CD4-positive, alpha-beta memory T cell (primary cell): Measurements from ENCODE around the gene CRBN. TPM values are rescaled to one million over a fixed set of nuclear protein-coding genes. Genes with fewer than 3 reads are reported as not detected.

Experiments
- CTCF ChIA-PET: fragments of 350-600 bp; sonication (Branson Sonifier 250); formaldehyde crosslinking; loops from one replicate; lab custom pipeline; 2021; ENCODE audit warnings: inconsistent platforms; ENCODE audit not compliant: partially characterized antibody; lab: Charles Lee
- POLR2A ChIA-PET: fragments of 350-600 bp; sonication (Branson Sonifier 250); formaldehyde crosslinking; loops from one replicate; lab custom pipeline; 2021; ENCODE audit not compliant: partially characterized antibody; lab: Charles Lee
- DNase-seq, 5 donors: peaks; one replicate each; pipeline versions ENCODE4 v3.0.0 to v3.0.0-alpha.2; 2020 to 2022; ENCODE audit warnings: mixed read lengths in 1 of 5
- H3K27ac ChIP-seq: one replicate; pipeline ENCODE4 v1.7.0; 2013; ENCODE audit warnings: low read depth, low read length
- H3K27me3 ChIP-seq: 2 replicates; pipeline ENCODE4 v1.7.0; 2013; ENCODE audit warnings: mild to moderate bottlenecking, low read length, moderate library complexity; ENCODE audit not compliant: insufficient read depth
- H3K36me3 ChIP-seq: 2 replicates; pipeline ENCODE4 v1.7.0; 2013; ENCODE audit warnings: mild to moderate bottlenecking, low read length, moderate library complexity; ENCODE audit not compliant: insufficient read depth
- H3K4me1 ChIP-seq: 2 replicates; pipeline ENCODE4 v1.7.0; 2013; ENCODE audit warnings: mild to moderate bottlenecking, low read length, moderate library complexity; ENCODE audit not compliant: insufficient read depth
- H3K4me3 ChIP-seq, 2 donors: one replicate each; pipeline ENCODE4 v1.7.0; 2013; ENCODE audit warnings: low read length in 2 of 2, mild to moderate bottlenecking in 1 of 2
- H3K9me3 ChIP-seq, 2 donors: one replicate each; pipeline ENCODE4 v1.7.0; 2013; ENCODE audit warnings: low read length in 2 of 2, control low read depth in 1 of 2; ENCODE audit not compliant: control insufficient read depth in 1 of 2
- H3K27ac Mint-ChIP-seq, 7 donors: one replicate each; pipeline ENCODE4 v1.8.0; 2020 to 2021; ENCODE audit warnings: mixed read lengths in 7 of 7, mild to moderate bottlenecking in 6 of 7, inconsistent platforms in 3 of 7, moderate library complexity in 3 of 7
- H3K27me3 Mint-ChIP-seq, 2 donors: one replicate each; pipeline ENCODE4 v1.8.0; 2020 to 2021; ENCODE audit warnings: mixed read lengths in 2 of 2
- H3K36me3 Mint-ChIP-seq, 2 donors: one replicate each; pipeline ENCODE4 v1.8.0; 2020 to 2021; ENCODE audit warnings: mixed read lengths in 2 of 2, inconsistent platforms in 1 of 2, mild to moderate bottlenecking in 1 of 2
- H3K4me1 Mint-ChIP-seq, 4 donors: one replicate each; pipeline ENCODE4 v1.8.0; 2020 to 2021; ENCODE audit warnings: mixed read lengths in 4 of 4, mild to moderate bottlenecking in 1 of 4
- H3K4me3 Mint-ChIP-seq, 8 donors: one replicate each; pipeline ENCODE4 v1.8.0; 2020 to 2021; ENCODE audit warnings: mixed read lengths in 8 of 8, mild to moderate bottlenecking in 7 of 8, moderate library complexity in 6 of 8, inconsistent platforms in 3 of 8
- H3K9me3 Mint-ChIP-seq, 8 donors: one replicate each; pipeline ENCODE4 v1.8.0; 2020 to 2021; ENCODE audit warnings: mixed read lengths in 8 of 8, mild to moderate bottlenecking in 5 of 8, inconsistent platforms in 3 of 8, moderate library complexity in 1 of 8
- intact Hi-C: fragments of 100-400 bp; cut with micrococcal nuclease; formaldehyde crosslinking; loops from one replicate; pipeline ENCODE4 v1.15.1; 2023
- polyA plus RNA-seq, 2 donors: library from polyadenylated mRNA; unstranded; fragments of 300-500 nt; fragmentation: Illumina TruSeq; gene quantifications; one replicate each; pipeline ENCODE4 v1.2.3, GENCODE V29; 2021
- total RNA-seq, 2 experiments: library from RNA; stranded (reverse); gene quantifications; one replicate each; pipeline ENCODE4 v1.2.3, GENCODE V29; 2021

CRBN gene
- total and polyA plus RNA-seq, 4 experiments from 2014 or later = 150 to 235 (median 178) TPM

- H3K27ac Mint-ChIP-seq = peak overlapping the region; percentile 56 to 87 (median 76)
- H3K27ac ChIP-seq = no peak overlapping the region
- H3K27me3 ChIP-seq = no peaks in the 10 kb centered on the region
- H3K9me3 ChIP-seq = no peaks in the 10 kb centered on the region
- ChIA-PET CTCF (interaction anchor here (1.3 to 2.8 kb wide), 2 partner anchors 37 to 44 kb away, joined by 4 to 14 read pairs; partner anchors contain the start of gene CRBN), POLR2A (no interaction called here)
- H3K36me3 Mint-ChIP-seq = peaks cover 33 to 68% of the 10 kb centered on the region in 2 donors
- H3K36me3 ChIP-seq = peaks cover 24% of the 10 kb centered on the region
- no peak overlapping the region for H3K4me3 ChIP-seq
- H3K4me3 Mint-ChIP-seq = peak overlapping the region in 4 of 8 donors; percentile 7 to 35 (median 18)
- no peak for DNase-seq
- H3K27me3 Mint-ChIP-seq = no peaks in the 10 kb centered on the region
- H3K4me1 Mint-ChIP-seq = peaks cover 39 to 64% (median 51%) of the 10 kb centered on the region in 4 donors
- peaks cover 41% of the 10 kb centered on the region for H3K4me1 ChIP-seq
- intact Hi-C loops = loop anchor here (2.0 kb wide), 1 partner anchor 18 kb away; no protein-coding TSS in a partner anchor
- H3K9me3 Mint-ChIP-seq = no peaks in the 10 kb centered on the region
These were observed 44.6 kb downstream of the CRBN start for GRCh38 chr3:3134750-3135448.

DNA sequence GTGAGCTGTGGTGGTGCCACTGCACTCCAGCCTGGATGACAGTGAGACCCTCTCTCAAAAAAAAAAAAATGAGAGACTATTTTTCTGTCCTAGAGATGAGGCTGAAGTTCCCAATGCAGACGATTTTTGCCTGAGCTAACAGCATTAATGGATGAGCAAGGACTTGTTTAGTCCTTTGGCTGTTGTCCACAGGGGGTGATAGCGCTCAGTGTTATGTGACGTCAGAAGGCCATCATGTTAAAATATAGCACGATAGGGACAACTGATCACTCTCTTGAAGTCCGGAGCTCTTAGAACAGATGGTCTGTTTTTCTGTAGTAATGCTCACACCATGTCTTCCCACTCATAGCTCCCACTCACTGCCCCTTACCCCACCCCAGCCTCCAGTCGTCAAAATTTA is 46.0 kb downstream of the CRBN start:
- H3K36me3 ChIP-seq = peaks cover 21% of the 10 kb centered on the region
- H3K4me1 ChIP-seq = peaks cover 55% of the 10 kb centered on the region
- peaks cover 21 to 64% of the 10 kb centered on the region in 2 donors for H3K36me3 Mint-ChIP-seq
- H3K27ac Mint-ChIP-seq = peak overlapping the region in 5 of 7 donors; percentile 1 to 83 (median 56)
- peaks cover 41 to 71% (median 58%) of the 10 kb centered on the region in 4 donors for H3K4me1 Mint-ChIP-seq
- no peak overlapping the region for H3K27ac ChIP-seq
- ChIA-PET POLR2A (interaction anchor here (1.0 to 1.4 kb wide), 3 partner anchors 8 to 39 kb away, joined by 3 to 5 read pairs (median 3); no protein-coding TSS in a partner anchor), CTCF (interaction anchor here (1.3 to 2.8 kb wide), 3 partner anchors 39 to 46 kb away, joined by 4 to 14 read pairs (median 4); partner anchors contain the start of gene CRBN)
- no peaks in the 10 kb centered on the region for H3K9me3 Mint-ChIP-seq
- H3K9me3 ChIP-seq = no peaks in the 10 kb centered on the region
- intact Hi-C loops = no loop called here
- DNase-seq = no peak
- H3K27me3 Mint-ChIP-seq = no peaks in the 10 kb centered on the region
- peak overlapping the region in 1 of 8 donors; percentile 23 for H3K4me3 Mint-ChIP-seq
- H3K4me3 ChIP-seq = no peak overlapping the region
- H3K27me3 ChIP-seq = no peaks in the 10 kb centered on the region

DNA sequence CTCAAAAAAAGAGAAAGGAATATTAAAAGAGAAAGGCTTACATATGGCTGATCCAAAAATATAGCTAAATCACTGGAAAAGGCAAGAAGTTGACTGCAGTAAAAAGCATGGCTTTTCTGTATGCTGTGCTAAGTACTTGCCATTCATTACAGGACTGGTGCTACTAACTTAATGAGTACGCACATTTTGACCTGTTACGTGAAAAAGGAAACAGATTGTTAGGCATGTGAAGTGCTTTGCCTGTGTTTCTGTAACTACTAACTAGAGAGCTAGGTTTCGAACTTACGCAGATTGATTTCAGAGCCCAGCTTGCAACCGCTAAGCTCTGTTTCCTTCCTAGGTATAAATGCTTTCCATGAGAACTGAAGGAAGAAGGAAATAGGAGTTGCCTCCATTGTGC is 49.9 kb downstream of the CRBN start:
- no peaks in the 10 kb centered on the region for H3K27me3 Mint-ChIP-seq
- peaks cover 15% of the 10 kb centered on the region for H3K36me3 ChIP-seq
- peak overlapping the region in 2 of 8 donors; percentile 55 to 76 for H3K4me3 Mint-ChIP-seq
- POLR2A ChIA-PET = no interaction called here
- DNase-seq = no peak
- H3K27ac Mint-ChIP-seq = peak overlapping the region in 5 of 7 donors; percentile 17 to 99 (median 98)
- H3K4me1 ChIP-seq = peaks cover 57% of the 10 kb centered on the region
- H3K9me3 Mint-ChIP-seq = peaks cover 0 to 2% (median 0%) of the 10 kb centered on the region in 8 donors
- H3K4me1 Mint-ChIP-seq = peaks cover 33 to 71% (median 57%) of the 10 kb centered on the region in 4 donors
- H3K27me3 ChIP-seq = no peaks in the 10 kb centered on the region
- H3K27ac ChIP-seq = peak overlapping the region; percentile 93
- H3K9me3 ChIP-seq = no peaks in the 10 kb centered on the region
- CTCF ChIA-PET = interaction anchor here (1.0 to 1.5 kb wide), 3 partner anchors 12 to 49 kb away, joined by 3 to 5 read pairs (median 5); no protein-coding TSS in a partner anchor
- H3K4me3 ChIP-seq = no peak overlapping the region
- intact Hi-C loops = loop anchor here (5.0 kb wide), 1 partner anchor 1363 kb away; the partner anchor contains the start of gene ITPR1
- peaks cover 8 to 53% of the 10 kb centered on the region in 2 donors for H3K36me3 Mint-ChIP-seq

GRCh38 chr3:3127432-3128010 is 52.0 kb downstream of the CRBN start:
- ChIA-PET POLR2A (interaction anchor here (0.9 to 2.4 kb wide), 4 partner anchors 9 to 65 kb away, joined by 3 to 9 read pairs (median 5); no protein-coding TSS in a partner anchor), CTCF (interaction anchor here (1.2 kb wide), 1 partner anchor 44 kb away, joined by 3 read pairs; no protein-coding TSS in a partner anchor)
- H3K36me3 Mint-ChIP-seq = peaks cover 4 to 40% of the 10 kb centered on the region in 2 donors

GRCh38 chr3:3126477-3127431 is 52.7 kb downstream of the CRBN start, which contains the start of gene TRNT1:
TRNT1 (plus strand) TSS chr3:3126940; CDS start chr3:3129041, 2,101 bp downstream.
- H3K36me3 Mint-ChIP-seq = peaks cover 4 to 40% of the 10 kb centered on the region in 2 donors
- Histone ChIP-seq H3K4me3 (peak within 1 kb of the TSS; percentile 80 to 89), H3K36me3 (peaks cover 15% of the 10 kb centered on the region), H3K27ac (peak within 1 kb of the TSS; percentile 93), H3K27me3 (no peaks in the 10 kb centered on the region), H3K4me1 (peaks cover 37% of the 10 kb centered on the region), H3K9me3 (no peaks in the 10 kb centered on the region)
- H3K9me3 Mint-ChIP-seq = peaks cover 0 to 2% (median 0%) of the 10 kb centered on the region in 8 donors
- H3K27me3 Mint-ChIP-seq = no peaks in the 10 kb centered on the region
- ChIA-PET CTCF (interaction anchor here (0.8 to 1.2 kb wide), 2 partner anchors 21 to 45 kb away, joined by 3 read pairs; no protein-coding TSS in a partner anchor), POLR2A (interaction anchor here (0.8 to 2.4 kb wide), 7 partner anchors 9 to 65 kb away, joined by 3 to 9 read pairs (median 3); partner anchors contain the start of gene CRBN)
- peaks cover 21 to 50% (median 40%) of the 10 kb centered on the region in 4 donors for H3K4me1 Mint-ChIP-seq
- H3K4me3 Mint-ChIP-seq = peak within 1 kb of the TSS; percentile 95 to 98 (median 96)
- DNase-seq = peak; percentile 94 to 96 (median 95)
- intact Hi-C loops = loop anchor here (1.0 to 5.0 kb wide), 3 partner anchors 53 to 1366 kb away; partner anchors contain the start of genes CRBN, ITPR1 and SETMAR
- H3K27ac Mint-ChIP-seq = peak within 1 kb of the TSS; percentile 98 to 100 (median 99)

More at GRCh38 chr3:3127432-3128010, 52.0 kb downstream of the CRBN start:
- Mint-ChIP-seq H3K9me3 (peaks cover 0 to 2% (median 0%) of the 10 kb centered on the region in 8 donors), H3K27me3 (no peaks in the 10 kb centered on the region), H3K4me3 (peak overlapping the region; percentile 95 to 98 (median 96)), H3K4me1 (peaks cover 21 to 50% (median 40%) of the 10 kb centered on the region in 4 donors), H3K27ac (peak overlapping the region; percentile 98 to 100 (median 99))
- H3K36me3 ChIP-seq = peaks cover 15% of the 10 kb centered on the region
- no peaks in the 10 kb centered on the region for H3K27me3 ChIP-seq
- peak overlapping the region; percentile 93 for H3K27ac ChIP-seq
- no peaks in the 10 kb centered on the region for H3K9me3 ChIP-seq
- peaks cover 37% of the 10 kb centered on the region for H3K4me1 ChIP-seq
- H3K4me3 ChIP-seq = peak overlapping the region; percentile 80 to 89
- peak; percentile 25 to 72 (median 37) for DNase-seq
- intact Hi-C loops = loop anchor here (5.0 kb wide), 1 partner anchor 1365 kb away; the partner anchor contains the start of gene ITPR1

- Histone ChIP-seq H3K4me1 (peaks cover 37% of the 10 kb centered on the region), H3K9me3 (no peaks in the 10 kb centered on the region), H3K4me3 (peak overlapping the region; percentile 64 to 89), H3K27me3 (no peaks in the 10 kb centered on the region), H3K27ac (peak overlapping the region; percentile 93), H3K36me3 (peaks cover 15% of the 10 kb centered on the region)
- DNase-seq = peak in 2 of 5 donors; percentile 10 to 36
- Mint-ChIP-seq H3K27ac (peak overlapping the region; percentile 98 to 100 (median 99)), H3K9me3 (peaks cover 0 to 2% (median 0%) of the 10 kb centered on the region in 8 donors), H3K36me3 (peaks cover 4 to 36% of the 10 kb centered on the region in 2 donors), H3K4me1 (peaks cover 21 to 50% (median 40%) of the 10 kb centered on the region in 4 donors), H3K27me3 (no peaks in the 10 kb centered on the region), H3K4me3 (peak overlapping the region; percentile 89 to 98 (median 96))
- CTCF ChIA-PET = interaction anchor here (0.8 kb wide), 1 partner anchor 20 kb away, joined by 3 read pairs; no protein-coding TSS in a partner anchor
- POLR2A ChIA-PET = interaction anchor here (0.8 to 2.4 kb wide), 5 partner anchors 10 to 66 kb away, joined by 3 to 9 read pairs (median 6); partner anchors contain the start of gene CRBN
- intact Hi-C loops = loop anchor here (1.0 to 5.0 kb wide), 3 partner anchors 53 to 1366 kb away; partner anchors contain the start of genes CRBN, ITPR1 and SETMAR
These were observed 53.5 kb downstream of the CRBN start for GRCh38 chr3:3125977-3126376.
